Peyer's patch (tissue), 4 donors: Measurements from ENCODE around the gene DHRS7B. TPM values are rescaled to one million over a fixed set of nuclear protein-coding genes. Genes with fewer than 3 reads are reported as not detected.
A peak's percentile ranks its signal among the peaks of the same experiment; 100 is the strongest.

Source experiments
- DNase-seq, 3 donors: peaks; one replicate each; pipeline ENCODE4 v3.0.0-alpha.2; 2017 to 2019
- H3K27ac ChIP-seq, 4 donors: fragments of 200-600 bp; sonication (generic); one replicate each; pipeline ENCODE4 v1.5.1; 2016 to 2019
- H3K27me3 ChIP-seq, 2 donors: fragments of 200-600 bp; sonication (generic); one replicate each; pipeline ENCODE4 v1.5.1; 2019
- H3K36me3 ChIP-seq, 3 donors: fragments of 200-600 bp; sonication (generic); one replicate each; pipeline ENCODE4 v1.5.1; 2016 to 2019
- H3K4me1 ChIP-seq, 4 donors: fragments of 200-600 bp; sonication (generic); one replicate each; pipeline ENCODE4 v1.5.1; 2016 to 2019
- H3K4me3 ChIP-seq, 4 donors: fragments of 200-600 bp; sonication (generic); 1 replicate in 3 of 4; 2 replicates in 1 of 4; pipeline ENCODE4 v1.5.1; 2016 to 2019; ENCODE audit warnings: mild to moderate bottlenecking in 1 of 4
- H3K9me3 ChIP-seq, 4 donors: fragments of 200-600 bp; sonication (generic); one replicate each; pipeline ENCODE4 v1.5.1; 2016 to 2019; ENCODE audit warnings: mild to moderate bottlenecking in 1 of 4
- CTCF ChIP-seq, 6 experiments: fragments of 450-650 bp in 4 of 6; fragments of 200-600 bp in 2 of 6; sonication (generic) in 1 of 6; IDR thresholded peaks; one replicate each; pipeline ENCODE4 v1.5.1; 2017 to 2019; ENCODE audit warnings: antibody characterized with exemption in 6 of 6, mild to moderate bottlenecking in 3 of 6, moderate library complexity in 1 of 6
- POLR2A ChIP-seq, 2 donors: fragments of 450-650 bp; IDR thresholded peaks; one replicate each; pipeline ENCODE4 v1.5.1; 2017; ENCODE audit warnings: antibody characterized with exemption in 2 of 2, mild to moderate bottlenecking in 2 of 2, moderate library complexity in 2 of 2
- total RNA-seq, 4 donors: library from RNA; depleted of rRNA; stranded (reverse); fragments of >200 nt; gene quantifications; one replicate each; pipeline ENCODE4 v1.1.0, GENCODE V29; 2016

Gene DHRS7B
- total RNA-seq, 4 donors from 2014 or later, result 20.6 to 41.2 (median 26.2) TPM

GRCh38 chr17:21209511-21210175 is 82.9 kb downstream of the DHRS7B start:
- Histone ChIP-seq H3K4me3 (no peak overlapping the region), H3K9me3 (no peaks in the 10 kb centered on the region), H3K4me1 (peaks cover 4 to 46% (median 15%) of the 10 kb centered on the region in 4 donors), H3K27ac (peak overlapping the region in 1 of 4 donors; percentile 12), H3K27me3 (no peaks in the 10 kb centered on the region), H3K36me3 (peaks cover 0 to 24% (median 0%) of the 10 kb centered on the region in 3 donors)
- DNase-seq, result peak in 2 of 3 donors; percentile 62 to 77
- TF ChIP-seq POLR2A (IDR thresholded peaks at IDR 0.05) (no peak), CTCF (IDR thresholded peaks at IDR 0.05) (no peak)

- DNase-seq, result no peak
- Histone ChIP-seq H3K27me3 (no peaks in the 10 kb centered on the region), H3K9me3 (no peaks in the 10 kb centered on the region), H3K36me3 (peaks cover 0 to 24% (median 0%) of the 10 kb centered on the region in 3 donors), H3K4me3 (no peak overlapping the region), H3K27ac (peak overlapping the region in 1 of 4 donors; percentile 12), H3K4me1 (peaks cover 4 to 54% (median 18%) of the 10 kb centered on the region in 4 donors)
- TF ChIP-seq CTCF (IDR thresholded peaks at IDR 0.05), result no peak
- no peak for TF ChIP-seq POLR2A (IDR thresholded peaks at IDR 0.05)
These were observed 83.8 kb downstream of the DHRS7B start for GRCh38 chr17:21210411-21211076.

- peak overlapping the region in 1 of 4 donors; percentile 0 for H3K4me3 ChIP-seq
- DNase-seq, result peak in 2 of 3 donors; percentile 55 to 57
- no peaks in the 10 kb centered on the region for H3K27me3 ChIP-seq
- H3K36me3 ChIP-seq, result peaks cover 0 to 24% (median 0%) of the 10 kb centered on the region in 3 donors
- H3K4me1 ChIP-seq, result peaks cover 4 to 54% (median 18%) of the 10 kb centered on the region in 4 donors
- TF ChIP-seq CTCF (IDR thresholded peaks at IDR 0.05) (no peak), POLR2A (IDR thresholded peaks at IDR 0.05) (no peak)
- no peaks in the 10 kb centered on the region for H3K9me3 ChIP-seq
- peak overlapping the region in 2 of 4 donors; percentile 1 to 42 for H3K27ac ChIP-seq
These were observed 85.2 kb downstream of the DHRS7B start for GRCh38 chr17:21211825-21212479.

- peaks cover 4 to 54% (median 18%) of the 10 kb centered on the region in 4 donors for H3K4me1 ChIP-seq
- TF ChIP-seq POLR2A (IDR thresholded peaks at IDR 0.05), result no peak
- TF ChIP-seq CTCF (IDR thresholded peaks at IDR 0.05), result no peak
- no peaks in the 10 kb centered on the region for H3K9me3 ChIP-seq
- H3K27me3 ChIP-seq, result no peaks in the 10 kb centered on the region
- H3K27ac ChIP-seq, result peak overlapping the region; percentile 74 to 97 (median 91)
- peak overlapping the region; percentile 87 to 100 (median 95) for H3K4me3 ChIP-seq
- peaks cover 0 to 17% (median 0%) of the 10 kb centered on the region in 3 donors for H3K36me3 ChIP-seq
- no peak for DNase-seq
These were observed 86.3 kb downstream of the DHRS7B start for GRCh38 chr17:21212826-21213637.

GRCh38 chr17:21213638-21214014 is 86.9 kb downstream of the DHRS7B start:
- Histone ChIP-seq H3K36me3 (peaks cover 0 to 12% (median 0%) of the 10 kb centered on the region in 3 donors), H3K27ac (peak overlapping the region; percentile 74 to 97 (median 91)), H3K27me3 (no peaks in the 10 kb centered on the region), H3K4me1 (peaks cover 4 to 54% (median 18%) of the 10 kb centered on the region in 4 donors), H3K9me3 (no peaks in the 10 kb centered on the region), H3K4me3 (peak overlapping the region; percentile 87 to 100 (median 95))
- no peak for TF ChIP-seq CTCF (IDR thresholded peaks at IDR 0.05)
- peak in 2 of 3 donors; percentile 19 to 64 for DNase-seq
